Hypothalamus (tissue), 51 donors: ENCODE results near the gene NEBL.

Experiments used
- DNase-seq, 51 donors: peaks; one replicate each; lab custom pipeline; 2025; lab: John Stamatoyannopoulos, UW

Gene NEBL

DNA sequence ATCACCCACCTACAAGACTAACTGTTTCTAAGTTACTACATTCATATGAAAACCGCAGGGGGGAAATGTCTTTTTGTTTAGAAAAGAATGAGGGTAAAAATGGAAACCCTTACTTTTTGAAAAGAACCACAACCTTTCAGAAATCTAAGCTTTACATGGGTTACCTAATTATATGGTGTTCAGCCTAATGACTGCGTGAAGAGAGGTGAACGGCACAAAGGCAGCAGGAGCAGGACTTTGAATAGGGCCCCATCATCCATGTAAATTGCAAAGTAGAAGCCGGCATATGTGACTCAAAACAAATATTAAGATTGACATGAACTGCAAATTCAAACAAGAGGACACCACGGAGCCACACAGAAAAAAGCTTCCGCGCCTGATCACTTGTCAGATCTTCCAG is 25.1 kb downstream of the NEBL start:
- no peak for DNase-seq

- no peak for DNase-seq
Measured at GRCh38 chr10:20870834-20871233, 26.3 kb downstream of the NEBL start.

DNA sequence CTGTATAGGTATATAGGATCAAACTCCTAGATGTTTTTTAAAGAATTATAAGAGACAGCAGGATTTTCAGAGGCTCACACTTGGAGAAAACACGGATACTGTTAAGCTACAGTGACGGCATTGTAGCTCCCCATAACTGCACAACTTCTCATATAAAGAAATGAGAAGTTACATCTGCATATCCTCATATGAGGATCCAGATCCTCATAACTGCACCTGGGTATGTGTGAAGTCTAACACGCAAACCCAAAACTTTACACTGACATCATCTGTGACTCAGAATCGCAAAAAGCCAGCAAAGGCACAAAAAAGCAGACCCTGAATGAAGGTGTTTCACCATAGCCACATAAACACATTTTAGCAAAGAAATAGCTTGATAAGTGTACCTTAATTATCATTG is 34.1 kb downstream of the NEBL start:
- no peak for DNase-seq

DNA sequence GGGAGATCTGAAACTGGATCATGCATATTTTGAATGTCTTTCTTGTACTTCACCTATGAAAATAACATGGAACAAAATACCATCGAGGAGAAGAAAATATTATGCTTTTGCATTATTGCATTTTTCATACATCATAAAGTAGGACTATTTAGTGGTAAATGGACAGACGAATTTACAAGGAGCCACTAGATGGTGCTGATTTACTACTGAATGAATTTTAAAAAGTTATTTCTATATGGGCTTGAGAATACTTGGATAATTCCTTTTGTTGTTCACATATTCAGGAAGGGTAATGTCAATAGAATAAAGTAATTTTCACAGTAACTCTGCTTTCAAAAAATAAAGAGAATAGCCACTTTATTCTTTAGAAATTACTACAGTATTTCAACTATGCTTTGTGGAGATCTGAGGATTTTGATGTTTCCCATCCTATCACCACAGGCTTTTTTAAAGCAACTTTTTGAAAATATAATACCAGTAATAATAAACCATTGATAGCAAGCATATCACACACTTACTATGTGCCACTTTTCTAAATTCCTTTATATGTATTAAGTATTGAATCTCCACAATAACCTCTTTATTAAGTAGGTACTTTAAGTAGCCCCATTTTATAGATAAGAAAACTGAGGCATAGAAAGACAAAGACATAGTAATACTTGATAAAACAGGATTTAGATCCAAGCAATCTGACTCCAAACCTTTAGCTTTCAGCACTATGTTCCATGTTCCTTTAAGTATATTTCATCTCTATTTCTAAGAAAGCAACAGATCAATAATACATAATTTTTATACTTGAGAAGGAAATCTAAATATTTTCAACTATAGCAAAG is 38.6 kb downstream of the NEBL start:
- DNase-seq: no peak

- DNase-seq: no peak
Measured at GRCh38 chr10:20856484-20856883, 40.6 kb downstream of the NEBL start.

DNA sequence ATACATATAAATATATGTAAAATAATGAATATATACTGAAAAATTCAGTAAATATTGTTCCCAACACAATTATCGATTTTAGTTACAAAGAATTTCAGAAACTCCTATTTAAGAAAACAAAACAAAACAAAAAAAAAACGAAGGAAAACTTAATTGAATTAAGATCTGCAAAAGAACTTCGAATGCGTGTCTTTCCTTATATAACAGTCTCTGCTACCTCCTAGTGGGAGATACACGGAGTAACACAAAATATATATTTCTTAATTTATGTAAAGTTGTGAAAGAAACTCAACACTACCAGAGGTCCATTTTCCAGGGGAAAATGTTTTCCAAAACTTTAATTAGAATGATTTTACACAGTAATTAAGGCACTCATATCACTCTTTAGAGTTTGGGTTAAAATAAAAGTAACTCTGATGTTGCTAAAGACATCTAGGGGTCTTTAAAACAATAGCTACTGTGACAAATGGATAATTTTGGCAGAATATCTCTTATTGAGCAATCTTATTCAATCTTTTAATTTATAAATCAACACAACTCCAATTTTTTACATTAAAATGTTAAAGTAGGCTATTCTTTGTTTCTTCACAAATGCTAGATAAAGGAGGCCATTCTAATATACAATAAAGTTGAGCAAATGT is 41.6 kb downstream of the NEBL start:
- DNase-seq: no peak

GRCh38 chr10:20853276-20853675 is 43.8 kb downstream of the NEBL start:
- DNase-seq: no peak

- no peak for DNase-seq
Measured at GRCh38 chr10:20852303-20852702, 44.8 kb downstream of the NEBL start.

DNA sequence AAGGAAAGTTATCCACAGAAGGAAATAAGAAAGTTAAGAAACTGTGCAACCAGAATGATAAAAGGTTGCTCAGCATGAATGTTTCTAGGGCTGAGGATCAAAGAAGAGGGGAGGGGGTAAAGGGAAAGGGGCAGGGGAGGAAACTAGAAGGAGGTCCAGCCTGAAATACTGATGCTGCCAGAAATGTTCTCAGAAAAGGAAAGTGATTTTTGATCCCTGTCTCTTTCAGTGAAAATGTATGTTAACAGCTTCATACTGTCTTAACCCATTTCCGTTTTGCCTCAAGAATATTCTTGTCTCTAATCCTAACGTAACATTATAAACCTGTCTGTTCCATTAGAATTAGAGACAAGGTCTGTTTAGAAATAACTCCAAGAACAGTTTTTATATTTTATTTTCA is 49.6 kb downstream of the NEBL start:
- DNase-seq: no peak

GRCh38 chr10:20846263-20846662 is 50.8 kb downstream of the NEBL start:
- no peak for DNase-seq

DNA sequence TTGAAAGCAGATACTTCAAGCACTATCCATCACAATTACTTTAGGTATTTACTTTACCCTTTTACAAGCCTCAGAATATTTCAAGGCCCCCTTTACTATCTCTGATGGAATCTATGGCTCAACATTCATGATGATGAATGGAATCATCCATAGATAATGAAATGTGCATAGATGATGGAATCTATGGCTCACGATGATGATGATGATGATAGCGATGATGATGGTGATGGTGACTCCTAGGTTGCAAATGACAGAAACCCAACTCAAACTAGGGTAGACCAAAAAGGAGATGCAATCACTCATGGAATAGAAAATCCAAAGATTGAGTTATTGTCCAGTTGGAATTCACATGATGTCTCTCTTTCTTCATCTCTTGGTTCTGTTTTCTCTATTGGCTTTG is 55.7 kb downstream of the NEBL start:
- DNase-seq: no peak

DNA sequence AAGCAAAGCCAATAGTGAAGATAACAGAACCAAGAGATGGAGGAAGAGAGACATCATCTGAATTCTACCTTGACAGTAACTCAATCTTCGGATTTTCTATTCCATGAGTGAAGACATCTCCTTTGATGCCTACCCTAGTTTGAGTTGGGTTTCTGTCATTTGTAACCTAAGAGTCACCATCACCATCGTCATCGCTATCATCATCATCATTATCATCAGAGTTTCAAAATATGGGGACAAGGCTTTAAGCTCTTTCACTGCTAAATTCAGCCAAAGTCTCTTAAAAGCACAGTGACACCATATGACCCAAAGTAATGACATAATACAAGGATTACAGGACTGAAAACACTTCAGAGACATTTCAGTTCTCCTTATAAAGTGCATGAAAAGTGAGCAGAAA is 57.2 kb downstream of the NEBL start:
- no peak for DNase-seq

DNA sequence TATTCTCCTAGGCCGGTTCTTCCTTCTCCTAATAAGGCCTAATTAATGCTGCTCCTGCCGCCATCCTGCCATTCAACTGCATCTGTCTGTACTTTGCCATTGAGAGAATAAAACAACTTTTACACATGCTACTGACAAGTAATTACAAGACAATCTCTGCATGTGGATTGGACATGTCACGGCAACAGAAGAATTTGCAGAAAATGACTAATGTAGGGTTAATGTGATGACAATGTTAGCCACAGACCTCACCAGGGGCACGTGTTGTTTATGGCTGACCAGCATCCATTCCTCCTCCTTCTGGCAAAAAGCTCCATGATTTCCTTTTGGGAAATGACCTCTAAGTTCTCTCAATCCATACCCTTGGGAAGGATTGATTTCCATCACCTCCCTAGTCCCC is 58.0 kb downstream of the NEBL start:
- DNase-seq: no peak

GRCh38 chr10:20836401-20836800 is 60.7 kb downstream of the NEBL start:
- no peak for DNase-seq

DNA sequence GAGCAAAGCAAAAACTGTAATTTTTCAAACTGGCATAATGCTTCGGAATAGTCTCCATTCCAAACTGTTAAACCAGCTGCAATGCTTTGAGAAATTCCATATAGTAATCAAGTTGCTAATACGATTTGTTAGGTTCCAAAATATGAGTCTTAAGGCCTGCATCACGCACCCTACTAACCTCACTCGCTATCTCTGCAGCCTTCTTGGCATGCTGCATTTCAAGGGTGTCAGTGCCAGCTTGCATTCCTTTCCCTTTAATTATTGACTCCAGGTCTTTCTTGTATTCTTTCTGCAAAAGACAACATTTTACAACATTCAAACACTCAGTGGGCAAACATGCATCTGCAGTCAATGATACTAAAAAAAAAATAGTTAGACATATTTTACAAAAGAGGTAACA is 61.8 kb downstream of the NEBL start:
- DNase-seq: no peak

- DNase-seq: no peak
Measured at GRCh38 chr10:20834825-20835224, 62.3 kb downstream of the NEBL start.

- DNase-seq: no peak
Measured at GRCh38 chr10:20822825-20823224, 74.3 kb downstream of the NEBL start.

GRCh38 chr10:20817646-20818045 is 79.5 kb downstream of the NEBL start:
- no peak for DNase-seq

- no peak for DNase-seq
Measured at GRCh38 chr10:20817116-20817515, 80.0 kb downstream of the NEBL start.

GRCh38 chr10:20814116-20814515 is 83.0 kb downstream of the NEBL start:
- no peak for DNase-seq

DNA sequence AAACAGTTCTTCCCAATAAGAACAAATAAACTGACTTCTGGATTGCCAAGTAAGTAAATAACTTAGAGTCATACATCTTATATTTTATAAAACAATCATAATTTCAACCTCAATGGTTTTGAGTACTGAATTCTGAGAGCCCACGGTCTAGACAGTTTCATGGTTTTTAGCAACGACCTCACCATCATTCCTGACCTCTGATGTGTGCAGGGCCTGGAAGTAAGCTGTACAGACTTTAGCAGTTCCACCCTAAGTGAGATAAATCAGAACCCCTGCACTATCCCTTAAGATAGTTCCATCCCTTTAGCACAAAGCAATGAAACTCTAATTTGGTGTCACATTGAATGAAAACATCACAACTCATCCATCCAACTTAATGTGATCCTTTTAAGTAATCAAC is 86.0 kb downstream of the NEBL start:
- DNase-seq: no peak

DNA sequence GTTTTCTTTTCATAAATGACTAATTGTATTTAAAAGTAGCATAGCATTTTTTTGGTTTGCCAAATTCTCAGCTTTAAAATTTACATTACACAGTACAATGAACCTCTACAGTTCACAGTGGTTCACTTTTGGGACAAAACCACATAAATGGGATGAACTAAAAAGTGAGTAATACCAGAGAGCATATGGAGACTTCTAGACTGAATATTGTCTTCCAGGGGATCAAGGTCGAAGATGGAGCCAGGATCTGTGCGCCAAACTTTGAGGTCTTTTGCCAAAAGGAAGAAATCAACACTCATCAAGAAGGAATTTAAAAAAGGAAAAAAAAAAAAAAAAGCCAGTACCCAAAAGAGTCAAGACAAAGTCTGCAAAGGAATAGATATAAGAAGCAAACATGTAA is 87.5 kb downstream of the NEBL start:
- no peak for DNase-seq

GRCh38 chr10:20806487-20806886 is 90.6 kb downstream of the NEBL start:
- no peak for DNase-seq
